CD4-positive, CD25-positive, alpha-beta regulatory T cell (primary cell): ENCODE results near the gene TIMM22. TPM values are rescaled to one million over a fixed set of nuclear protein-coding genes. Genes with fewer than 3 reads are reported as not detected.
A peak's percentile ranks its signal among the peaks of the same experiment; 100 is the strongest.

Experiments
- ATAC-seq, 2 donors: fragments of 150-1000 bp; cut with Tn5 transposase; one replicate each; pipeline ENCODE4 v1.10.0; 2021; ENCODE audit warnings: low read depth in 2 of 2, moderate number of reproducible peaks in 2 of 2, moderate library complexity in 1 of 2
- DNase-seq, 3 donors: peaks; one replicate each; pipeline versions ENCODE4 v3.0.0 to v3.0.0-alpha.2; 2012 to 2022; ENCODE audit warnings: mixed read lengths in 1 of 3
- H3K27ac ChIP-seq: one replicate; pipeline ENCODE4 v1.7.0; 2013; ENCODE audit warnings: mild to moderate bottlenecking, low read length; ENCODE audit not compliant: insufficient read depth, poor library complexity, severe bottlenecking
- H3K27me3 ChIP-seq: one replicate; pipeline ENCODE4 v1.7.0; 2013; ENCODE audit warnings: low read length; ENCODE audit not compliant: control insufficient read depth, insufficient read depth
- H3K36me3 ChIP-seq: one replicate; pipeline ENCODE4 v1.7.0; 2013; ENCODE audit warnings: mild to moderate bottlenecking, low read length, moderate library complexity; ENCODE audit not compliant: control insufficient read depth, insufficient read depth
- H3K4me1 ChIP-seq: 2 replicates; pipeline ENCODE4 v1.7.0; 2013; ENCODE audit warnings: mild to moderate bottlenecking, low read length; ENCODE audit not compliant: insufficient read depth, control insufficient read depth, poor library complexity, severe bottlenecking
- H3K4me3 ChIP-seq: one replicate; pipeline ENCODE4 v1.7.0; 2013; ENCODE audit warnings: low read depth, mild to moderate bottlenecking, low read length, moderate library complexity
- H3K9me3 ChIP-seq, 2 experiments: 1 replicate in 1 of 2; 2 replicates in 1 of 2; pipeline ENCODE4 v1.7.0; 2013; ENCODE audit warnings: low read length in 2 of 2, mild to moderate bottlenecking in 1 of 2, moderate library complexity in 1 of 2; ENCODE audit not compliant: control insufficient read depth in 2 of 2
- H3K27ac Mint-ChIP-seq, 3 donors: one replicate each; pipeline ENCODE4 v1.8.0; 2020 to 2022; ENCODE audit warnings: mild to moderate bottlenecking in 3 of 3, mixed read lengths in 3 of 3, moderate library complexity in 2 of 3
- H3K27me3 Mint-ChIP-seq: one replicate; pipeline ENCODE4 v1.8.0; 2022; ENCODE audit warnings: mild to moderate bottlenecking, mixed read lengths
- H3K36me3 Mint-ChIP-seq: one replicate; pipeline ENCODE4 v1.8.0; 2020; ENCODE audit warnings: mixed read lengths
- H3K4me1 Mint-ChIP-seq, 4 donors: one replicate each; pipeline ENCODE4 v1.8.0; 2020 to 2022; ENCODE audit warnings: mixed read lengths in 4 of 4, mild to moderate bottlenecking in 1 of 4
- H3K4me3 Mint-ChIP-seq, 4 donors: one replicate each; pipeline ENCODE4 v1.8.0; 2020 to 2022; ENCODE audit warnings: mild to moderate bottlenecking in 4 of 4, mixed read lengths in 4 of 4, moderate library complexity in 3 of 4
- H3K9me3 Mint-ChIP-seq, 7 donors: one replicate each; pipeline ENCODE4 v1.8.0; 2020 to 2022; ENCODE audit warnings: mixed read lengths in 7 of 7, mild to moderate bottlenecking in 3 of 7, moderate library complexity in 2 of 7
- polyA plus RNA-seq, 4 donors: library from polyadenylated mRNA; unstranded; fragments of 300-500 nt; fragmentation: Illumina TruSeq; gene quantifications; one replicate each; pipeline ENCODE4 v1.2.3, GENCODE V29; 2021
- total RNA-seq: library from RNA; stranded (reverse); gene quantifications from one replicate; pipeline ENCODE4 v1.2.3, GENCODE V29; 2022

The TIMM22 gene
- total and polyA plus RNA-seq, 5 donors from 2014 or later, result 9.2 to 28.4 (median 24.4) TPM

DNA sequence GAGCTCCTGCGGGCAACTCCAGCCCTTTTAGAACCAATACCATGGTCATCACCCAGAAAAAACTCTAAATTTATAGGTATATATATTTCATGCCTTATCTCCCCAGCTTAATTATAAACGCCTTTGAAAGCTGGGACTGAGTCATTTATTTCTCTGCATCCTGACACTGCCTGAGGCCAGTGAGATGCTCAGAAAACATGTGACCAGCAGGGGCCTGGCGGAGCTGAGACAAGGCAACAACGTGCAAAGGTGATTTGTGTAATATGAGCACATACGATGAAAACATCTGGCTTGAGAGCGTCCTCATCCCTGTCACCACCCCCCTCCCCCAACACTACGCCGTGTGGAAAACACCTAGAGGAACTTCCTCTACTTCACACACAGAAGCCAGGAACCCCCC is 40.0 kb upstream of the TIMM22 start:
- no peak overlapping the region for H3K27ac Mint-ChIP-seq
- H3K9me3 Mint-ChIP-seq, result no peaks in the 10 kb centered on the region

DNA sequence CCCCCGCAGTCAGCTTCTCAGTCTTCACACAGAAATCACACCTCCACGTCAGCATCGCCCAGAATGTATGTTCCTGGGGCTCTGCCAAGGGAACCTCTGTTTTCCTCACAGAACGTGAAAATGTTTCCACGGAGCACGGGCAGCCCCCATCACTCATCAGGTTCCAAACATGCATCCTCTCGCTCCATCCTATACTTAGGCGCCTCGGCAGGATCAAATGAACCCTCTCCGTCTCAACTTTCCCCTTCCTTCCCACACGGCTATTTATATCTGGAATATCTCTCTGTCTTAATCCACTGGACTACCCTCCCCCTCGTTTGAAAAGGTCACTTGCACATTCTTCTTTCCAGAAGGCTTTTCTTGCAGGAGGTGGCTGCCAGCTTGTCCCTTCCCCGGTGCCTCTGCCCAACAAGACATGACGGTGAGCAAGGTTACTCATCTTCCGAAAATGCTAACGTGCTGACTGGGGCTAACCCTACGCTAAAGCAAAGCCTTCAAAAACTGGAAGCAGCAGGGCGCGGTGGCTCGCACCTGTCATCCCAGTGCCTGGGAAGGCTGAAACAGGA is 39.0 kb upstream of the TIMM22 start:
- Mint-ChIP-seq H3K4me1 (no peaks in the 10 kb centered on the region), H3K9me3 (no peaks in the 10 kb centered on the region), H3K36me3 (no peaks in the 10 kb centered on the region), H3K27ac (no peak overlapping the region), H3K27me3 (no peaks in the 10 kb centered on the region), H3K4me3 (no peak overlapping the region)
- no peak for DNase-seq
- H3K9me3 ChIP-seq, result no peaks in the 10 kb centered on the region
- H3K27me3 ChIP-seq, result no peaks in the 10 kb centered on the region
- H3K27ac ChIP-seq, result no peak overlapping the region
- ATAC-seq, result no peak
- H3K36me3 ChIP-seq, result no peaks in the 10 kb centered on the region
- H3K4me1 ChIP-seq, result no peaks in the 10 kb centered on the region
- H3K4me3 ChIP-seq, result no peak overlapping the region

More for the DNA sequence above, 40.0 kb upstream of the TIMM22 start:
- Mint-ChIP-seq H3K4me1 (peaks cover 0 to 2% (median 0%) of the 10 kb centered on the region in 4 donors), H3K27me3 (no peaks in the 10 kb centered on the region), H3K36me3 (no peaks in the 10 kb centered on the region), H3K4me3 (no peak overlapping the region)
- H3K4me1 ChIP-seq, result no peaks in the 10 kb centered on the region
- no peaks in the 10 kb centered on the region for H3K27me3 ChIP-seq
- ATAC-seq, result no peak
- no peak overlapping the region for H3K4me3 ChIP-seq
- no peaks in the 10 kb centered on the region for H3K9me3 ChIP-seq
- DNase-seq, result no peak
- H3K36me3 ChIP-seq, result no peaks in the 10 kb centered on the region
- H3K27ac ChIP-seq, result no peak overlapping the region

DNA sequence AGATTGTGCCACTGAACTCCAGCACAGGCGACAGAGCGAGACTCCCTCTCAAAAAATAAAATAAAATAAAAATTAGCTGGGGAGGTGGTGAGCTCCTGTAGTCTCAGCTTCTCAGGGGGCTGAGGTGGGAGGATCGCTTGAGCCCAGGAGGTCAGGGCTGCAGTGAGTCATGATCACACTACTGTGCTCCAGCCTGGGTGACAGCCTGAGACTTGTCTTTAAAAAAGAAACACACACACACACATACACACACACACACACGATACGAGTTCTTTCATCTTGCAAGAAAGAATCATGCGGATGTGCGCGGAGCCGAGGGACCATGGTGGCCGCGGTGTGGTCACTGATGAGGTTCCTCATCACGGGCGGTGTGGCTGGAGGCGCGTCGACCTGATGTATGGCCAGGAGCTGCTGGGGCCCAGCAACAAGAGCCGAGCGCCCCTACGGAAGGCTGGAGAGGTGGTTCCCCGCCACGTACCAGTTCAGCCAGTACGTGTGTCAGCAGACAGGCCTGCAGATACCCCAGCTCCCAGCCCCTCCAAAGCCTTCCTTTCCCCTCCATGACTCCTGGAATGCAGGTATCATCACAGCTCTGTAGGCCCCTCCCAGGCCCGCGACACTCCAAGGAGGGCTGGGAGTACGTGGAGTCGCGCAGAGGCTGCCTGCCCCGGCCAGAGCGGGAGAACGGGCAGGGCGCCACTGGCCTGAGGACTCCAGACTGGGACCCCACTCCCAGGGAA is 38.0 kb upstream of the TIMM22 start:
- Histone ChIP-seq H3K4me3 (no peak overlapping the region), H3K36me3 (no peaks in the 10 kb centered on the region), H3K9me3 (no peaks in the 10 kb centered on the region), H3K27ac (no peak overlapping the region), H3K4me1 (no peaks in the 10 kb centered on the region), H3K27me3 (no peaks in the 10 kb centered on the region)
- DNase-seq (no peak), ATAC-seq (no peak)
- Mint-ChIP-seq H3K36me3 (no peaks in the 10 kb centered on the region), H3K27me3 (no peaks in the 10 kb centered on the region), H3K4me1 (no peaks in the 10 kb centered on the region), H3K27ac (no peak overlapping the region), H3K9me3 (no peaks in the 10 kb centered on the region), H3K4me3 (no peak overlapping the region)

DNA sequence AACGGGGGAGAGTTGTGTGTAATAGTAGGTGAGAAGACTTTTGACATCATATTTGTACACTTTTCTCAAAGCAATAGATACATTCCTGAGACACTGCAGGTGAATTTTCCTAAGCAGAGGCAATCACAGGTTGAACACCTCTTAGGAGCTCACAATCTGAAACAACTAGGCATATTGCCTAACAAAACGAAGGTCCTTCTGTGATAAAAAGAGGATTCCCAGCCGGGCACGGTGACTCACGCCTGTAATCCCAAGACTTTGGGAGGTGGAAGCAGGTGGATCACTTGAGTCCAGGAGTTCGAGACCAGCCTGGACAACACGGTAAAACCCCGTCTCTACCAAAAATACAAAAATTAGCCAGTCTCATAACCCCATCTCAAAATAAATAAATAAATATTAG is 34.8 kb upstream of the TIMM22 start:
- Histone ChIP-seq H3K4me3 (no peak overlapping the region), H3K27ac (no peak overlapping the region), H3K27me3 (no peaks in the 10 kb centered on the region), H3K36me3 (no peaks in the 10 kb centered on the region), H3K4me1 (no peaks in the 10 kb centered on the region), H3K9me3 (no peaks in the 10 kb centered on the region)
- H3K9me3 Mint-ChIP-seq, result no peaks in the 10 kb centered on the region
- DNase-seq (no peak), ATAC-seq (no peak)
- H3K4me1 Mint-ChIP-seq, result no peaks in the 10 kb centered on the region
- H3K4me3 Mint-ChIP-seq, result no peak overlapping the region
- H3K36me3 Mint-ChIP-seq, result no peaks in the 10 kb centered on the region
- H3K27me3 Mint-ChIP-seq, result peaks cover 14% of the 10 kb centered on the region
- peak overlapping the region in 1 of 3 donors; percentile 85 for H3K27ac Mint-ChIP-seq

DNA sequence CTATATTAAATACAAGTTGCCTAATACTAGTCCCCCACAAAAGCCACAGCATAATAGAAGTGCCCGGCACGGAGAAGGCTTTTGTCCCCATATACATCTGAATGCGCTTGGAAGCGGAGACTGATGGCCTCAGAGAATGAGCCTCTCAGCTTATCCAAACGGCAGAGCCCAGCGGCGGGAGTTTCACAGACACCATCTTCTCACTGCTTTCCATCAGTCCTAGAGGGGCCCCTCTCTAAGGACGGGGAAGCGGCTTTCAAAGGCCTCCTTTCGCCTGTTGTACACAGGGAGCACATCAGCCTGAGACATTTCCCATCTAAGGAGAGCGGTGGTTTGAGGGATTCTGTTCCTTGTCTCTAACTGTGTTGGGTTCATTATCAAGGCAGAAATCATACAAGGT is 34.3 kb upstream of the TIMM22 start:
- peaks cover 0 to 2% (median 0%) of the 10 kb centered on the region in 7 donors for H3K9me3 Mint-ChIP-seq
- Histone ChIP-seq H3K4me3 (no peak overlapping the region), H3K4me1 (no peaks in the 10 kb centered on the region), H3K27me3 (no peaks in the 10 kb centered on the region), H3K27ac (no peak overlapping the region), H3K36me3 (no peaks in the 10 kb centered on the region), H3K9me3 (no peaks in the 10 kb centered on the region)
- ATAC-seq (no peak), DNase-seq (no peak)
- no peaks in the 10 kb centered on the region for H3K4me1 Mint-ChIP-seq
- H3K36me3 Mint-ChIP-seq, result no peaks in the 10 kb centered on the region
- peak overlapping the region in 1 of 3 donors; percentile 2 for H3K27ac Mint-ChIP-seq
- H3K27me3 Mint-ChIP-seq, result peaks cover 14% of the 10 kb centered on the region
- H3K4me3 Mint-ChIP-seq, result no peak overlapping the region

DNA sequence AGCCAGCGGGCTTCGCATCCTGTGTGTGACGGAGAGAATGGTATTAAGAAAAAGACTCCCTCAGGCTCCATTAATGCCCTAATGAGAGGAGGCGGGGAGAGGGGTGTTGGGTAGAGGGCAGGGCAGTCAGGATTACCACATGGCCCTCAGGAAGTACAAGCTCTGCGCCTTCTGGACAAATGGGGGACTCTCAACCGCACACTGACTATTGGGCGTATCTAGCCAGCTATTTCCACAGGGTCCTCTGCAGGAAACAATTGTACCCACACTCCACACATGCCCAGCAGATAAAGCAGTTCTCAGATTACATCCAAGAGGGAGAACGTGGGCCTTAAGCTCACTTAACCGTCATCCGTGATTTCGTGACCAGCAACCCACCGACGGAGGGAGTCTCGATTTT is 32.1 kb upstream of the TIMM22 start:
- Mint-ChIP-seq H3K36me3 (no peaks in the 10 kb centered on the region), H3K27ac (no peak overlapping the region), H3K4me1 (peaks cover 0 to 6% (median 0%) of the 10 kb centered on the region in 4 donors), H3K9me3 (peaks cover 0 to 2% (median 0%) of the 10 kb centered on the region in 7 donors), H3K4me3 (no peak overlapping the region), H3K27me3 (peaks cover 27% of the 10 kb centered on the region)
- Histone ChIP-seq H3K9me3 (no peaks in the 10 kb centered on the region), H3K36me3 (no peaks in the 10 kb centered on the region), H3K4me3 (no peak overlapping the region), H3K27ac (no peak overlapping the region), H3K4me1 (no peaks in the 10 kb centered on the region), H3K27me3 (peaks cover 3% of the 10 kb centered on the region)
- DNase-seq (no peak), ATAC-seq (no peak)

DNA sequence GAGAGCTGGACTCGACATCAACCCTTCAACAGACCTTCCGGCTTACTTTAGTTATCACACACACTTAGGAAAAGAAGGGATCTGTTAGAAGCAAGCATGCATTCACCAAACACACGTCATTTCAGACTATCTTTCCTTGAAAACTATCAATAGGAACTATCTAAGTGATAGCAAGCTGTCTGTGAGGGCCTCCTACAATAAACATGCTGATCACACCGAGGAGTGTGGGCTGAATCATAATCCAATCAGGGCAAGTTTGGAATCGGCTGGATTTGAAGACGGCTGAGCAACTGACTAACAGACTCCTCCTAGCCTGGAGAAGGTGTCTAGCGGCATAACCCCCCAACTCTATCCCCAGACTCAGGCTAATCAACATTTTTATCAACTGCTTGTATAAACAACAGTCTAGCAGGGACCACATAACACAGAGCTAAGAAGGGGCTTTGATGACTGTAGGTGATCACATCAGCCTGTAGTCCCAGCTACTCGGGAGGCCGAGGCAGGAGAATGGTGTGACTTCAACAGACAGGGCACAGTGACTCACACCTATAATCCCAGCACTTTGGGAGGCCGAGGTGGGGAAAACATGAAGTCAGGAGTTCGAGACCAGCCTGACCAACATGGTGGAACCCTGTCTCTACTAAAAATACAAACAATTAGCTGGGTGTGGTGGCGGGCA is 31.5 kb upstream of the TIMM22 start:
- ATAC-seq (no peak), DNase-seq (no peak)
- Mint-ChIP-seq H3K27me3 (peaks cover 31% of the 10 kb centered on the region), H3K27ac (no peak overlapping the region), H3K9me3 (peaks cover 0 to 2% (median 0%) of the 10 kb centered on the region in 7 donors), H3K4me1 (peaks cover 0 to 6% (median 0%) of the 10 kb centered on the region in 4 donors), H3K4me3 (no peak overlapping the region), H3K36me3 (no peaks in the 10 kb centered on the region)
- Histone ChIP-seq H3K27me3 (peaks cover 7% of the 10 kb centered on the region), H3K9me3 (no peaks in the 10 kb centered on the region), H3K4me1 (no peaks in the 10 kb centered on the region), H3K4me3 (no peak overlapping the region), H3K36me3 (no peaks in the 10 kb centered on the region), H3K27ac (no peak overlapping the region)
